Heart right ventricle (tissue), 16 donors: Measurements from ENCODE around the gene LPCAT4. TPM values are rescaled to one million over a fixed set of nuclear protein-coding genes. Genes with fewer than 3 reads are reported as not detected.

Source experiments
- ATAC-seq, 8 donors: fragments of 200-7000 bp; cut with Tn5 transposase; one replicate each; pipeline ENCODE4 v1.9.1; 2020; ENCODE audit warnings: mild to moderate bottlenecking in 8 of 8, moderate library complexity in 8 of 8, moderate number of reproducible peaks in 1 of 8
- DNase-seq, 2 donors: peaks; one replicate each; pipeline ENCODE4 v3.0.0-alpha.2; 2020
- H3K27ac ChIP-seq, 10 donors: fragments of 200-600 bp; sonication (generic) in 2 of 10; one replicate each; pipeline versions ENCODE4 v1.5.0 to v1.8.0; 2020 to 2022; ENCODE audit warnings: mild to moderate bottlenecking in 3 of 10
- H3K27me3 ChIP-seq, 7 donors: fragments of 200-600 bp; one replicate each; pipeline ENCODE4 v1.8.0; 2021 to 2022; ENCODE audit warnings: mild to moderate bottlenecking in 2 of 7
- H3K36me3 ChIP-seq, 9 donors: fragments of 200-600 bp; sonication (generic) in 1 of 9; one replicate each; pipeline versions ENCODE4 v1.5.0 to v1.8.0; 2020 to 2022; ENCODE audit warnings: mild to moderate bottlenecking in 2 of 9
- H3K4me1 ChIP-seq, 9 donors: fragments of 200-600 bp; sonication (generic) in 1 of 9; one replicate each; pipeline versions ENCODE4 v1.5.0 to v1.8.0; 2020 to 2022; ENCODE audit warnings: mild to moderate bottlenecking in 4 of 9
- H3K4me3 ChIP-seq, 10 donors: fragments of 200-600 bp; sonication (generic) in 2 of 10; one replicate each; pipeline versions ENCODE4 v1.5.0 to v1.8.0; 2020 to 2022; ENCODE audit warnings: mild to moderate bottlenecking in 7 of 10, moderate library complexity in 2 of 10
- H3K9me3 ChIP-seq, 11 donors: fragments of 200-600 bp in 10 of 11; sonication (generic) in 2 of 11; one replicate each; pipeline versions ENCODE4 v1.5.0 to v1.8.0; 2013 to 2022; ENCODE audit warnings: mild to moderate bottlenecking in 2 of 11, control low read depth in 1 of 11, moderate library complexity in 1 of 11
- WGBS, 2 donors: extraction: QIAGEN DNeasy Blood & Tissue Kit; methylation state at CpG; one replicate each; pipeline ENCODE4 v1.1.7; 2013; ENCODE audit warnings: inconsistent platforms in 1 of 2; 5-methylcytosine and 5-hydroxymethylcytosine counted together
- intact Hi-C, 10 donors: fragments of 100-400 bp; cut with DNase I; formaldehyde crosslinking; loops; one replicate each; pipeline versions ENCODE4 v1.11.1 to v1.14.2; 2022
- polyA plus RNA-seq, 2 donors: library from polyadenylated mRNA; stranded (reverse); fragments of 200-250 nt; gene quantifications; one replicate each; pipeline ENCODE4 v1.2.3, GENCODE V29; 2013
- total RNA-seq, 10 donors: library from RNA; stranded (reverse); fragmentation: NEBNext Ultra II Directional in 3 of 10; extraction: Animal tissue kit (Norgen Biotek cat#: 25700) in 3 of 10; gene quantifications; one replicate each; pipeline versions ENCODE4 v1.2.1 to v1.2.4, GENCODE V29; 2021 to 2023
- TF ChIP-seq, protein P1 (sequence below), 9 donors: fragments of 200-600 bp; sonication (generic) in 2 of 9; IDR thresholded peaks; one replicate each; pipeline versions ENCODE4 v1.5.0 to v1.8.0; 2021 to 2022; ENCODE audit warnings: antibody characterized with exemption in 9 of 9, mild to moderate bottlenecking in 5 of 9, moderate library complexity in 1 of 9
- donor health status: Arrhythmogenic right ventricular cardiomyopathy.
- donor health status: ischemic (EF 13 %, LVEDD 7.1; RV severe dilation, severe dysfunction).
- donor health status: healthy with polysubstance abuse.
- donor health status: DM: no; HTN: yes; CAD: no.
- donor health status: DM: no; HTN: no; CAD: no.
- donor health status: ischemic (EF 25% LVEDD 6.9; RV normal size, moderate dysfunction).
- donor health status: ischemic (EF 25% LVEDD 5.7; RV mildly dilated, moderate dysfunction).
- donor health status: healthy.
- donor health status: DM: yes; HTN: yes; CAD: no.
- donor health status: Ischemic cardiomyopathy.
- donor health status: ischemic (EF 35%, LVEDD 5.7; RV mildly dilated, moderate dysfunction).
- donor health status: nonischemic (EF 11% LVEDD 7.7; RV severe dilation, severe dysfunction).
- donor health status: DM: yes; HTN: yes; CAD: no.
- donor health status: PGD.
- donor health status: ischemic (EF 29% LVEDD 5.4; RV normal size, mild dysfunction).
- donor health status: nonischemic (EF 23%, LVEDD 6.1; RV moderate dilation, normal function).

LPCAT4 gene
- total and polyA plus RNA-seq, 12 donors = 15.1 to 110 (median 50.6) TPM

DNA sequence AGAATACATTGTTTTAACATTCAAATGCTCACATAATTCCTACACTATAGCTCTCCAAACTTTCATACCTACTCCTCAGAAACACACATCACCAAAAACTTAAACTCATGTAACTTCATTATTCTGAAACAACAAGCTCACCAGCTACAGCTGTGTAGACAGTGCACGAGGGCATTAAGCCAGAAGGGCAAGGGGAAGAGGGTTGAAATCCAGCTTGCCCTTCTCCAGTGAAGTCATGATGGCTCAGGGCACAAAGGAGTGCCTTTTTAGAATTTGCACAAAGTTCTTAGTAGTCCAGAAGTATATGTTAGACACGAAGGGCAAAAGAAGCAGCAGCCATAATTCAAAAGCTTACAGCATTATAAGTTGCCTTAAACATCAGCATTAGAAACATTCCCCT is 38.0 kb downstream of the LPCAT4 start:
- Histone ChIP-seq H3K27me3 (no peaks in the 10 kb centered on the region), H3K4me1 (peaks cover 0 to 40% (median 9%) of the 10 kb centered on the region in 9 donors), H3K36me3 (peaks cover 0 to 3% (median 0%) of the 10 kb centered on the region in 9 donors), H3K27ac (no peak overlapping the region), H3K9me3 (no peaks in the 10 kb centered on the region), H3K4me3 (no peak overlapping the region)
- DNase-seq (no peak), ATAC-seq (no peak)
- intact Hi-C loops = loop anchor here in 2 of 10 donors (10.0 kb wide), 2 partner anchors 54 to 64 kb away; no protein-coding TSS in a partner anchor
- 78 to 85% methylated on average over 2 of the region's 2 CpGs for WGBS, 2 donors
- TF ChIP-seq, protein P1, sequence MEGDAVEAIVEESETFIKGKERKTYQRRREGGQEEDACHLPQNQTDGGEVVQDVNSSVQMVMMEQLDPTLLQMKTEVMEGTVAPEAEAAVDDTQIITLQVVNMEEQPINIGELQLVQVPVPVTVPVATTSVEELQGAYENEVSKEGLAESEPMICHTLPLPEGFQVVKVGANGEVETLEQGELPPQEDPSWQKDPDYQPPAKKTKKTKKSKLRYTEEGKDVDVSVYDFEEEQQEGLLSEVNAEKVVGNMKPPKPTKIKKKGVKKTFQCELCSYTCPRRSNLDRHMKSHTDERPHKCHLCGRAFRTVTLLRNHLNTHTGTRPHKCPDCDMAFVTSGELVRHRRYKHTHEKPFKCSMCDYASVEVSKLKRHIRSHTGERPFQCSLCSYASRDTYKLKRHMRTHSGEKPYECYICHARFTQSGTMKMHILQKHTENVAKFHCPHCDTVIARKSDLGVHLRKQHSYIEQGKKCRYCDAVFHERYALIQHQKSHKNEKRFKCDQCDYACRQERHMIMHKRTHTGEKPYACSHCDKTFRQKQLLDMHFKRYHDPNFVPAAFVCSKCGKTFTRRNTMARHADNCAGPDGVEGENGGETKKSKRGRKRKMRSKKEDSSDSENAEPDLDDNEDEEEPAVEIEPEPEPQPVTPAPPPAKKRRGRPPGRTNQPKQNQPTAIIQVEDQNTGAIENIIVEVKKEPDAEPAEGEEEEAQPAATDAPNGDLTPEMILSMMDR (IDR thresholded peaks at IDR 0.05) = no peak

DNA sequence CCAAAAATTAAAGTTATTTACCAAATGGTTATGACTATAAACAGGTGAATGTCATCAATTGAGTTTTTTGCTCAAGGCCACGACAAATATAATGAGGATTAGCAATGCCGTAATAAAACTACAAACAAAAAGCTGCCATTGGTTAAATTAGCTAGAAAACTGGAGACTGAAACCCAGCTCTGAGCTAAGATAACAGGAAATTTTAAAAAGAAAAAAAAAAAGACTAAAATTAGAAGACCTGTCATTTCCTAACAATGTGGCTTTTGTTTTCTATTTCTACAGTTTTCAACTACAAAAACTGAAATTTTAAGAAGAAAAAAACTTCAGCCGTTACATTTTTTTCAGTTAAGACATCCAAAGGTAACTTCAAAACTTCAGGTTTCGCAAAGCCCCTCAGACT is 39.1 kb downstream of the LPCAT4 start:
- no peaks in the 10 kb centered on the region for H3K9me3 ChIP-seq
- H3K36me3 ChIP-seq = peaks cover 0 to 3% (median 0%) of the 10 kb centered on the region in 9 donors
- WGBS, 2 donors = 70 to 80% methylated on average over 4 of the region's 4 CpGs
- H3K27ac ChIP-seq = peak overlapping the region in 3 of 10 donors; percentile 22 to 41 (median 28)
- no peak for DNase-seq
- TF ChIP-seq, protein P1 (IDR thresholded peaks at IDR 0.05) = no peak
- peaks cover 0 to 29% (median 4%) of the 10 kb centered on the region in 9 donors for H3K4me1 ChIP-seq
- no peaks in the 10 kb centered on the region for H3K27me3 ChIP-seq
- H3K4me3 ChIP-seq = no peak overlapping the region
- no peak for ATAC-seq
- intact Hi-C loops = loop anchor here in 2 of 10 donors (10.0 kb wide), 2 partner anchors 53 to 63 kb away; no protein-coding TSS in a partner anchor

DNA sequence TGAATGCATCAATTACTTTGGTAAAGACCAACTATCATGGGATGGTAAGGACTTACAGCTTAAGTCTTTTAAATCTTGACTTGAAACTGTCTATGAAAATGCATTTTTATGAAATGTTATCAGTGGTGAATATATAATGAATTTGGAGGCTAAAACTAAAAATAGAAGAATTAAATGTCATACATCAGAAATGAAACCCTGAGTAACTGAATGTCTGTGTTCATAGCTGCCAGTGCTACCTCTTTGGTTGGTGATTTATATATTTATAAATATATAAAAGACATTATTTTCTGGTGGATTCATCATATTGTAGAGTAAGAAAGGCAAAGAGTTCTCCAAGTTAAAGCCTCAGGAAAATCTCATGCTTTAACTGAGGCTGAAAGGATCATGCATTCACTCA is 41.6 kb downstream of the LPCAT4 start:
- DNase-seq = no peak
- no peaks in the 10 kb centered on the region for H3K36me3 ChIP-seq
- H3K4me1 ChIP-seq = peaks cover 0 to 20% (median 4%) of the 10 kb centered on the region in 9 donors
- H3K4me3 ChIP-seq = no peak overlapping the region
- intact Hi-C loops = loop anchor here in 2 of 10 donors (10.0 kb wide), 2 partner anchors 51 to 61 kb away; no protein-coding TSS in a partner anchor
- ATAC-seq = no peak
- no peak overlapping the region for H3K27ac ChIP-seq
- H3K9me3 ChIP-seq = no peaks in the 10 kb centered on the region
- no peaks in the 10 kb centered on the region for H3K27me3 ChIP-seq
- TF ChIP-seq, protein P1 (IDR thresholded peaks at IDR 0.05) = no peak

DNA sequence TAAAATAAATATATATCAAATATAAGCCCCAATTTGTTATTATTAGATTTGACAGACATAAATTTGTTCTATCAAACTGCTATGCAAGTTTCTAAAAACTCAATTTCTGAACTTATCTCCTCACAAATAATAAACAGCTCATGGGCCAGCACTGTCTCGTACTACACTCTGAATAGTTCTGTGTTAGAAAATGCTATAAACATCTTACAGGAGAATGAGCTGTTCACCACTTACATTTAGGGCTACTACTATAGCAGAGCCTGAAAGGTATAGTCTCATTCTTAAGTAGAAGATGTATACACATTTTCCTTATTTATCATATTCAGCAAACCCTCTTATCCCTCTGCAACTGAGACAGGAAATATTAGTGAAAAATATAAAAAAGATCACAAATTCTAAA is 42.1 kb downstream of the LPCAT4 start:
- Histone ChIP-seq H3K9me3 (no peaks in the 10 kb centered on the region), H3K27ac (no peak overlapping the region), H3K36me3 (no peaks in the 10 kb centered on the region), H3K4me3 (no peak overlapping the region), H3K4me1 (peaks cover 0 to 20% (median 4%) of the 10 kb centered on the region in 9 donors), H3K27me3 (no peaks in the 10 kb centered on the region)
- intact Hi-C loops = loop anchor here in 2 of 10 donors (10.0 kb wide), 2 partner anchors 50 to 60 kb away; no protein-coding TSS in a partner anchor
- no peak for DNase-seq
- 86 to 94% methylated on average over 1 of the region's 1 CpG for WGBS, 2 donors
- ATAC-seq = no peak
- TF ChIP-seq, protein P1 (IDR thresholded peaks at IDR 0.05) = no peak
